SK-N-SH (cell line): ENCODE measurements around the gene PREPL.

Source experiments
- CTCF ChIP-seq: fragments of 200-600 bp; sonication (generic); IDR thresholded peaks from 2 replicates; pipeline ENCODE4 v1.6.1; 2017; ENCODE audit warnings: antibody characterized with exemption, mild to moderate bottlenecking, moderate library complexity
- POLR2AphosphoS5 ChIP-seq: IDR thresholded peaks from 2 replicates; pipeline ENCODE4 v1.6.1; 2012; ENCODE audit warnings: low read depth, low read length
- RCOR1 ChIP-seq: fragments of 150-350 bp; IDR thresholded peaks from 2 replicates; pipeline ENCODE4 v1.6.1; 2017; ENCODE audit warnings: antibody characterized with exemption, low read length
- SMC3 ChIP-seq: IDR thresholded peaks from 2 replicates; pipeline ENCODE4 v1.6.1; 2012; ENCODE audit warnings: low read depth, low read length, improper control_type of control experiment
- TAF1 ChIP-seq: IDR thresholded peaks from 2 replicates; pipeline ENCODE4 v1.6.1; 2012; ENCODE audit warnings: low read depth, mild to moderate bottlenecking, low read length, moderate library complexity, borderline replicate concordance
- TEAD4 ChIP-seq: IDR thresholded peaks from 2 replicates; pipeline ENCODE4 v1.4.0; 2012; ENCODE audit warnings: mild to moderate bottlenecking, borderline replicate concordance; ENCODE audit not compliant: insufficient read depth
- USF2 ChIP-seq: fragments of 150-350 bp; IDR thresholded peaks from 2 replicates; pipeline ENCODE4 v1.6.1; 2017; ENCODE audit warnings: antibody characterized with exemption, low read length, low read depth, borderline replicate concordance
- YY1 ChIP-seq: IDR thresholded peaks from 2 replicates; pipeline ENCODE4 v1.4.0; 2012; ENCODE audit warnings: low read depth, mild to moderate bottlenecking
- TF ChIP-seq, protein P1 (sequence below): IDR thresholded peaks from 2 replicates; pipeline ENCODE4 v1.4.0; 2012; ENCODE audit warnings: low read depth

GRCh38 chr2:44371445-44371844 lies 10.2 kb upstream of the PREPL start:
- TF ChIP-seq POLR2AphosphoS5 (no peak), CTCF (no peak), SMC3 (no peak), USF2 (no peak), YY1 (no peak), TAF1 (no peak), TEAD4 (no peak), RCOR1 (no peak)
- TF ChIP-seq, protein P1, sequence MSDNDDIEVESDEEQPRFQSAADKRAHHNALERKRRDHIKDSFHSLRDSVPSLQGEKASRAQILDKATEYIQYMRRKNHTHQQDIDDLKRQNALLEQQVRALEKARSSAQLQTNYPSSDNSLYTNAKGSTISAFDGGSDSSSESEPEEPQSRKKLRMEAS: no peak
